Mesenteric fat pad (tissue), 1 donor: ENCODE measurements around the gene RBP4. TPM values are rescaled to one million over a fixed set of nuclear protein-coding genes. Genes with fewer than 3 reads are reported as not detected.
"Not testable (repeated sequence)": the region's sequence is repeated elsewhere in the genome, so short reads cannot be mapped to it uniquely, and the experiment has no call there.

ENCODE experiments used
- DNase-seq: peaks from one replicate; pipeline ENCODE4 v3.0.0-alpha.2; 2020; ENCODE audit warnings: low spot score
- total RNA-seq: library from RNA; stranded (reverse); fragmentation: NEBNext Ultra II Directional; extraction: Animal tissue kit (Norgen Biotek cat#: 25700); gene quantifications from one replicate; pipeline ENCODE4 v1.2.1, GENCODE V29; 2021
- donor health status: DM: yes; HTN: yes; CAD: no.

Gene RBP4
- total RNA-seq, 1 donor from 2014 or later, result 977 TPM

DNA sequence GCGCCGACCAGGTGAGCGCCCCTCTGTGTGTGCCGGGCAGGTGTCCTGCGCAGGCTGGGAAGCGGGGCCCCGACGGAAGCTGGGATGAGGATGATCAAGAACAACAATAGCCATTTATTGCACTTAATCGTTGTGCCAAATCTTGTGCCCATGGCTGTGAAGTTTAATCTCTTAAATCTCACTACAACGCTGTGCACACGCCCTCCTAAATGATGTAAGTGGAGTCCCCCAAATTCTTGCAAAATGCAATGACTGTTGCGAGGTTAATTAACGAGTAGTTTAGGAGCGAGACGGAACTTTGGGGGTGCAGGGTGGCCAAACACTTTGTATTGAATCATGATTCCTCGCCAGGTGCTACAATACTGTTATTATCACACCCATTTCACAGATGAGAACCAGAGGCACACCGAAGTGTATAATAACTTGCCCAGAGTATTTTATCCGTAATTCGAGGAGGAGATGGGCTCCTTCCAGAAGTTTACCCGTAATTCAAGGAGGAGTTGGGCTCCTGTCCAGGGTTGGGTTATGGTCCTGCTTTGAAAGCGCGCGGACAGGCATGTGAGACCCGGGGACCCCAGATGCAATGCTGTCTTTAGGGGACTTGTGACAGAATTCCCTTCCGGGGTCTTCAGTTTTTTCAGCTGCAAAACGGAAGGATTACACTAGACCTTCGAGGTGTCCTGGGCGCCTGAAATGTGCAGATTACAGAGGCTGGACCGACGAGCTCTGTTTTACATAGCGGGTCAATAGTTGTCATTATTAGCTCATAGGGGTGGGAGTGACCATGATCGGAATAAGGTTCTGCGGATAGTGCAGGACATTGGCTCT is 33.5 kb downstream of the RBP4 start:
- DNase-seq, result no peak

DNA sequence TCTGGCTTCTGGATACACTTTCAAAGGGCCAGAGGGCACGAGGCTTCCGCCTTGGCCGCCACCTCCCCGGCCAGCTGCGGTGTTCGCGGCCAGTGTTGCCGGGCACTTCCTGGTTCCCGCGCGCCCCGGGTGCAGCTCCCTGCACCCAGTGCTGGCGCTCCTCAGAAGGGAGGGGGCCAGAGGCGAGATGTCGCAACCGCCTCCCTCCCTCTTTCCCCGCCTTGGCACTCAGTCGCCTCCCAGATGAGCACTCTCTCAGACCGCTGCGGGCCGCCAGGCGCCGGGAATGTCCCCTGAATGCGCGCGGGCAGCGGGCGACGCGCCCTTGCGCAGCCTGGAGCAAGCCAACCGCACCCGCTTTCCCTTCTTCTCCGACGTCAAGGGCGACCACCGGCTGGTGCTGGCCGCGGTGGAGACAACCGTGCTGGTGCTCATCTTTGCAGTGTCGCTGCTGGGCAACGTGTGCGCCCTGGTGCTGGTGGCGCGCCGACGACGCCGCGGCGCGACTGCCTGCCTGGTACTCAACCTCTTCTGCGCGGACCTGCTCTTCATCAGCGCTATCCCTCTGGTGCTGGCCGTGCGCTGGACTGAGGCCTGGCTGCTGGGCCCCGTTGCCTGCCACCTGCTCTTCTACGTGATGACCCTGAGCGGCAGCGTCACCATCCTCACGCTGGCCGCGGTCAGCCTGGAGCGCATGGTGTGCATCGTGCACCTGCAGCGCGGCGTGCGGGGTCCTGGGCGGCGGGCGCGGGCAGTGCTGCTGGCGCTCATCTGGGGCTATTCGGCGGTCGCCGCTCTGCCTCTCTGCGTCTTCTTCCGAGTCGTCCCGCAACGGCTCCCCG is 34.4 kb downstream of the RBP4 start, which contains the start of gene FFAR4:
FFAR4 (plus strand) TSS at position 231 of the 842 bp plus-strand sequence; CDS start at position 287, 56 bp downstream.
- no peak for DNase-seq

DNA sequence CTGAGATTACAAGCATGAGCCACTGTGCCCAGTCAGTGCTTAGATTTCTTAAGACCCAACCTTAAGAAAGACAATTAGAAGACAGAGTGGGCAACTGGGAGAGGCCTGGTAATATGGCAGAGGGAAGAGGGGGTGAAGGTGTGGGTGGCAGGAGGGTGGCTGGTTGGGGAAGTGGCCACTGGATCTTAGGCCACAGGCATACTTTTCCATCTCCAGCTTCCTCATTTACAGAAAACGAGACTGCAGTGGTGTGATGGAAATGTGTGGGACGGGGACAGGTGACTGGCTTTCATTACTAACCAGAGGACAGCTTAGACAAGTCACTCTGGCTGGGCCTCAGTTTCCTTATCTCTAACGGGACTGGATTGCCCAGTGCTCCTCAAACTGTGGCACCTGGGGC is 35.6 kb downstream of the RBP4 start:
- DNase-seq, result no peak

DNA sequence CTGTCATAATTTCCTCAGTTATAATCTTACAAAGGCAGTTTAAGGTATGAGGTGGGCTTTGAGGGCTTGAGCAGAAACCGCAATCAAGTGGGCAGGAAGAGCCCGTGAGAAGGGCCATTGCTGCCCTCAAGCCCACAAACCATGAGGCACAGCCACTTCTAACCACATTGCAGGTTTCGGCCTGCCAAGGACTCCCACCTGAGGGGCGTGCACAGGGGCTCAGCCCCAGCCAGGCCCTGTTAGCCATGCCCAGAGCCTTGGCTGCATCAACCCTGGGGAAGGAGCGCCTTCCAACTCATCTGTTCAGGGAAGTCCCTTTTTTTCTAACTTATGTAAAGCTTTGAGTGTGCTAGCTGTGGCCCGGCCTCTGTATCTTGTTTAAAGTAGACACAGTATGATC is 40.5 kb downstream of the RBP4 start:
- no peak for DNase-seq

DNA sequence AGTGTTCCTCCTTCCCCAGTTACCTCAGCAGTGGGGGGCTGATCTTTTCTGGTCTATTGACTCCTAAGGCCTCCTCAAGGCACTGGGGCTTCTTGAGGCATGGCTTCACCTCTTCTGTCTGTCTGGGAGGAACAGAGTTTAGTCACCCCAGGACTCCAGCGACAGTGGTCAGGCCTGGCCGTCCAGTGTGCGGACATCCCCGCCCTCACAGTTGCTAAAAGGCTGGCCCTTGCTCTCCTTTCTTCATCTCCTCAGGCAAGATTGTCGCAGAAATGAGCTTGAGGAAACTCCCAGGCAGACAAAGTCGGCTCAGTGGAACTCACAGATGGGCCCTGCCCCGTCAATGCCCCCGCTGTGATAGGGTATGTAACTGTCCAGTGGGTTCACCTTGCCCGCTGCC is 41.5 kb downstream of the RBP4 start:
- no peak for DNase-seq

DNA sequence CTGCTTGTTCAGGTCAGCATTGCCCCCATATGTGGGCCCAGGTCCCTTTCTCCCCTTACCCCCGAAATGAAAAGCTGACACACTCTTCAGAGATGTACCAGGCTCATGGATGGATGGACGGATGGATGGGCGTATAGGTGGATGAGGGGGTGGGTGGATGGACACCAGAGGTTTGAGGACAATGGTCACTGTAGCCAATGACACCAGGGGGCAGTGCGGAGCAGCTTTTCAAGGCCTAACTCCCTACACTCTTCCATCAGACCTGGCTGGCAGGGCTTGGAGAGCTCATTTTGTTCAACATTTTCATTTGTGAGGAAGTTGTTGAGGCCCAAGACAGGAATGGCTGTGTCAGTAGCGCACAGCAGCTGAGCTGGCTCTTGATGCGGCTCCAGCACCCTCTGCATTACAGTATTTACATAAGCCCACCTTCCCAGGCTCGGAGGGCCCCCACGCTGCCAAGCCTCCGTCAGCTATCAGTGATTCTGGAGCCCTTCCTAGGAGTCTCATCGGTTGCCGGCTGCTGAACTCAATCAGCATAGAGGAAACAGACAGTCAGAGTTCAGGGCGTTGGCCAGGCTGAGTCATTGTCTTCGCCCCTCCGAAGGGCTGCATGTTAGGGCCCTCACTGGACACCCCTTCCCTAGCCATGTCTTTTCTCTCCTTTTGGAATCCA is 46.1 kb downstream of the RBP4 start:
- no peak for DNase-seq

DNA sequence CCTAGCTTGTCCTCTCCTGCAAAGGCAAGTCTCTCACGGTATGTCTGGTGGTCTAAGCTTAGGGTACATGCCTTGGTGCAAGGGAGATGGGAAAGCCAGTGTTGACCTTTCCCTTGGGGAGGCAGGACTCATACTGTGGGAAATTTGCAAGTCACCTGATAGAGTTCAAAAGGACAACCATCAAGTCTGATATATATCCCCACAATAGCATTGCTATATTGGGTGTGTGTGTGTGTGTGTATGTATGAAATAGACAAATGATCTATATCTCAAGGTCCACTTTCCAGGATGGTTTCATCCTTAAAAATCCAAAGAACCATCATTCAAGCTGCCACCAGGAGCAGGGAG is 46.7 kb downstream of the RBP4 start:
- no peak for DNase-seq

DNA sequence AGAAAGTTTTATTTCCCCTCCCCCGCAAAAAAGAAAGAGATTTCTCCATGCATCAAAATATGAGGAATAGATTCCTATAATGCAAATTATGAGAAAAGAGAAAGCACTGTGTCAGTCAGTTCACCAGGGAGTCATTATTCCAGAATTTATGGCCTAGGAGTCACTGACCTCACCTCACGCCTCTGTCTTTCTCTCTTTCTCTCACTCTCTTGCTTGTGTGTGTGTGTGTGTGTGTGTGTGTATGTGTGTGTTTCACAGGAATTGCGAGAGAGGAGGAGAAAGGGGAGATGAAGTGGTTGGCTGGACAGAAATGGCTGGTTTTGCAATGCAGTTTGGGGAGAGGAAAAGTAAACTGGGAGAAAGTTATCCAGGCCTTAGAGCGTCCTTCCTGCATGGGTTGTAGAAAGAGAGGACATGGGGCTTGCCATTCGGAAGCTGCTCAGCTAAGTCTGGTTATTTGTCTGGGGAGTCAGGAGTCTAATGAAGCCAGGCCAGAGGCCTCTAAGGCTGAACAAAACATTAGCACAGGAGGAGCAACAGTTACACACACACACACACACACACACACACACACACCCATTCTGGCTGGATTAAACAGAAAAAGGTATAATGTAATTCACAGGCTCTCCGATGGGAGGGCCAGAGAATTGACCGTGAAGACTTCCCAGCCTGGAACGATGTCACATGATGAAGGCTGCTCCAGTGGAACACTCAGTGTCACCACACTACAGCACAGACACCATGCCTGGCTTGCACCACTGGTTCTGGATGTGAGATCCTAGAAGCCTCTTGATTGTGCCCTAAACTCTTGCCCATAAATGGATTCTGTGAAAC is 47.3 kb downstream of the RBP4 start:
- no peak for DNase-seq

DNA sequence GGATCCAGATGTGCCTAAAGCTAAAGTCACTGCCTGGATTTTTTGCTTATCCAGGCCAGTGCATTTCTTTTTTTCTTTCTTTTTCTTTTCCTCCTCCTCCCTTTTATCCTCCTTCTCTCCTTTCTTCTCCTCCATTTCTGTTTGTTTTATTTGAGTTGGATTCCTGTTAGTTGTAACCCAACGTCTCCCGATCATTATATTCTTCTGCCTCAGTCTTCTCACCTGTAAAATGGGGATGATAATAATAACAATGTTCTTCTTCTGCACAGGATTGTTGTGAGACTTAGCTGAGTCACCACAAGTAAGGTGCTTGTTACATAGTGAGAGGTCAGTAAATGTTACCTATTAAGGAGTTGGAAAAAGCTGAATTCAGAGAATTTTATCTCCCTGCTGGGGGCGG is 48.3 kb downstream of the RBP4 start:
- no peak for DNase-seq

DNA sequence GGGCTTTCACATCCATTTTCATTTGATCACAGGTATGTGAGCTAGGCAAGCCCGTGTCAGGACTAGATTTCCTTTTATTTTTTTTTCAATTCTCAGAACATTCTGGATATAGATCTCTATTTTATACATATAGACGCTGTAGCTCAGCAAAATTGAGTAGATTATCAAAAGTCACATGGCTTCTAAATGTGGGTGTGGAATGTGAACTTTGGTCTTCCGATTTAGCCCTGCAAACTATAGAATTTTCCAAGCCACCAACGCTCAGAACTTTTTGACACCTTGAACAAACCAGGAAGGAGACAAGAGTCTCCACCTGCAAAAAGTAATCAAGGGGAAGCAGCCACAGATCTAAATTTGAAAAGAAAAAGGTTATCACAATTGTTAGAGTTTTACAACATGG is 50.4 kb downstream of the RBP4 start:
- DNase-seq, result no peak

DNA sequence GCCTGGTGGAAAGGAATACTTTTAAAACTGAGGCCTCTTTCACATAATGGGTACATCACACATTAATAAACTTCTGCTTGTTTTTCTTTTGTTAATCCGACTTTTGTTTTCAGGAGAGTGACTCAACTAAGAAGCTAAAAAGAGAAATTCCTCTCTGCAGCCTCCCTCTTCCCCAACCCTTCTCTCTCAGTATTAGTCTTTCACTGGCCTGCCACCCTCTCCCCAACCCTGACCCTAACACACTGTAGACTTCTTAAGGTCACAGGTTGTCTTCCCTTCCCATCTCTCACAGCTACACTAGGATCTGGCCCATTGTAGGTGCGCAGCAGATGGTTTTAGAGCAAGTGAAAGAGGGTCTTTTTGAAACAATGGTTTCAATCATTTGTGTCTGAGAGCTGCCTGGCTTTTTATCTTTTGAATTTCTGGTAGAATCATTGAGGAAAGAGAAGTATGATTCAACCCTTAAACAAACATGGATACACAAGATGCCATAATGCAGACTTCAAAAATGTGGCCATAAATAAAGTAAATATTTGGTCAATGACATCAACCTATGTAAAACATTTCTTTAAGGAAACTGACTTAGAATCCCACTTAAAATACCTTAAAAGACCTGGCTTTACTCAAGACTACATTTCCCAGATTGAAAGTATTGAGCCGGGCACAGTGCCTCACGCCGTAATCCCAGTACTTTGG is 52.5 kb downstream of the RBP4 start:
- no peak for DNase-seq

DNA sequence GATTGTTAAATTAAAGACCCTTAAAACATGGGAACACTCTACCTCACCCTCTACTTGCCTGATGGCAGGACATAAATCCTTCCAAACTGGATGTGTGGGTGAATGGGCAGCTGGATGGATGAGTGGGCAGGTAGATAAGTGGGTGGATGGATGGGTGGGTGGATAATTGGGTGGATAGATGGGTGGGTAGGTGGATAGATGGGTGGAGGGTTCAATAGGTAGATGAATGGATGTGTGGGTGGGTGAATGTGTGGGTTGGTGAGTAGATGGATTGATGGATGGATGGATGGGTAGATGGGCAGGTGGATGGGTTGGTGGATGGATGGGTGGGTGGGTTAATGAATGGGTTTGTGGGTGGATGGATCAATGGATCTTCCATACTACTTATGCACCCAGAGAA is 53.5 kb downstream of the RBP4 start:
- no peak for DNase-seq

DNA sequence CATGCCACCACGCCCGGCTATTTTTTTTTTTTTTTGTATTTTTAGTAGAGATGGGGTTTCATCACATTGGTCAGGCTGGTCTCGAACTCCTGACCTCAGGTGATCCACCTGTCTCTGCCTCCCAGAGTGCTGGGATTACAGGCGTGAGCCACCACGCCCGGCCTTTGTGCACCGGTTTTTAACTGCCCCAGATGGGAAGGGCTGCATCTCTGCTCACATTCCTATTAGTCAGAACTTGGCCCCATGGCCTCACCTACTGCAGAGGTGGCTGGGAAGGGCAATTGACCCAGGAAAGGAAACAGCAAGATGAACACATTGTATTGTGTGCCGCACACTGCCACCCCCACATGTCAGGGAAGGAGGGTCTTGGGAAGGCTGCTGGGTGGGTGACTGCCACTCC is 54.0 kb downstream of the RBP4 start:
- DNase-seq, result not testable (repeated sequence)

DNA sequence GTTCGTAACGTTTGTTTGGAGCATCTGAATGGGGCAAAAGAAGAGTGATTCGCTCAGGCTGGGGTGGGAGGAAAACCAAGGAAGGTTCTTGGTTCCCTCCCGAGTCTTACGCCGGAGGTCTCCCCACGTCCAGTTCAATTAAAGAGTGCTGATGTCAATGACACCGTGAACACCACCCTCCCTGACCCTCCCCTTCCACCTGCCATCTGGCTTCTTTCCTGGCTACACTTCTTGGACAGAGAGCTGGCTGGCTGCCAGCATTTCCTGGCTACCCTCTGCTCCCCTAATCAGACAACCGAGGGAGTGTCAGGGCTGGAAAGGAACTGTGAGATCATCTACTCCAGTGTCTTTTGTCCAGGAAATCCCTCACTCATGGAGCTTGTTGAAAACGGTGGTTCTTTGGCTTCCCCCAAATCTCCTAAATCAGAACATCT is 58.7 kb downstream of the RBP4 start:
- DNase-seq, result no peak

Other genes with a start within 250 kb of the RBP4 start
- gene MYOF, start 118.9 kb downstream of the RBP4 start, total RNA-seq, result 87.8 TPM
- gene CEP55, start 104.6 kb downstream of the RBP4 start, total RNA-seq, result 0.16 TPM
- 2.3 TPM for gene FFAR4, start 34.6 kb downstream of the RBP4 start, total RNA-seq
- gene PDE6C, start 11.3 kb upstream of the RBP4 start, total RNA-seq, result not detected
- 18.4 TPM for gene FRA10AC1, start 101.4 kb upstream of the RBP4 start, total RNA-seq
- not detected for gene LGI1, start 156.7 kb upstream of the RBP4 start, total RNA-seq